Stimulated activated CD4-positive, alpha-beta T cell treated with anti-CD3 and anti-CD28 coated beads, TNF-alpha, amount 100 ng/mL, for 1 hour (primary cell): ENCODE data around the gene TMEM63C.

ENCODE experiments used
- DNase-seq, 3 donors: peaks; one replicate each; pipeline ENCODE4 v3.0.0-alpha.2; 2020; ENCODE audit warnings: low read depth in 3 of 3, low spot score in 1 of 3

TMEM63C gene

GRCh38 chr14:77197988-77198387 is 16.4 kb downstream of the TMEM63C start:
- DNase-seq, result no peak

GRCh38 chr14:77198561-77198960 is 17.0 kb downstream of the TMEM63C start:
- no peak for DNase-seq

- DNase-seq, result no peak
These were observed 18.0 kb downstream of the TMEM63C start for GRCh38 chr14:77199590-77199989.

- DNase-seq, result no peak
These were observed 18.9 kb downstream of the TMEM63C start for GRCh38 chr14:77200406-77200985.

- DNase-seq, result no peak
These were observed 20.1 kb downstream of the TMEM63C start for GRCh38 chr14:77201696-77202095.

- no peak for DNase-seq
These were observed 22.2 kb downstream of the TMEM63C start for GRCh38 chr14:77203611-77204458.

- no peak for DNase-seq
These were observed 22.8 kb downstream of the TMEM63C start for GRCh38 chr14:77204459-77204771.

GRCh38 chr14:77204907-77205306 is 23.3 kb downstream of the TMEM63C start:
- DNase-seq, result no peak

- no peak for DNase-seq
These were observed 24.0 kb downstream of the TMEM63C start for GRCh38 chr14:77205566-77205965.

GRCh38 chr14:77206261-77206824 is 24.7 kb downstream of the TMEM63C start:
- DNase-seq, result no peak

- DNase-seq, result no peak
These were observed 25.3 kb downstream of the TMEM63C start for GRCh38 chr14:77206877-77207389.

GRCh38 chr14:77208291-77208978 is 26.8 kb downstream of the TMEM63C start:
- DNase-seq, result peak in 1 of 3 donors; percentile 39

GRCh38 chr14:77208979-77209318 is 27.4 kb downstream of the TMEM63C start:
- DNase-seq, result no peak

GRCh38 chr14:77212097-77212870 is 30.7 kb downstream of the TMEM63C start:
- no peak for DNase-seq

- no peak for DNase-seq
These were observed 31.5 kb downstream of the TMEM63C start for GRCh38 chr14:77212943-77213678.

- DNase-seq, result no peak
These were observed 32.0 kb downstream of the TMEM63C start for GRCh38 chr14:77213679-77214016.

GRCh38 chr14:77214216-77214615 is 32.6 kb downstream of the TMEM63C start:
- no peak for DNase-seq

GRCh38 chr14:77217551-77217950 is 36.0 kb downstream of the TMEM63C start:
- DNase-seq, result no peak

- no peak for DNase-seq
These were observed 38.0 kb downstream of the TMEM63C start for GRCh38 chr14:77219591-77219990.

- DNase-seq, result no peak
These were observed 38.8 kb downstream of the TMEM63C start for GRCh38 chr14:77220246-77221017.
